ENCODE measurements around the gene CCIN. TPM values are rescaled to one million over a fixed set of nuclear protein-coding genes. Genes with fewer than 3 reads are reported as not detected.

Gene CCIN
- total and polyA plus RNA-seq, 9 of the 15 experiments (the other 6 are each of a cell fraction or from before 2014, with no cell fraction given) = not detected

DNA sequence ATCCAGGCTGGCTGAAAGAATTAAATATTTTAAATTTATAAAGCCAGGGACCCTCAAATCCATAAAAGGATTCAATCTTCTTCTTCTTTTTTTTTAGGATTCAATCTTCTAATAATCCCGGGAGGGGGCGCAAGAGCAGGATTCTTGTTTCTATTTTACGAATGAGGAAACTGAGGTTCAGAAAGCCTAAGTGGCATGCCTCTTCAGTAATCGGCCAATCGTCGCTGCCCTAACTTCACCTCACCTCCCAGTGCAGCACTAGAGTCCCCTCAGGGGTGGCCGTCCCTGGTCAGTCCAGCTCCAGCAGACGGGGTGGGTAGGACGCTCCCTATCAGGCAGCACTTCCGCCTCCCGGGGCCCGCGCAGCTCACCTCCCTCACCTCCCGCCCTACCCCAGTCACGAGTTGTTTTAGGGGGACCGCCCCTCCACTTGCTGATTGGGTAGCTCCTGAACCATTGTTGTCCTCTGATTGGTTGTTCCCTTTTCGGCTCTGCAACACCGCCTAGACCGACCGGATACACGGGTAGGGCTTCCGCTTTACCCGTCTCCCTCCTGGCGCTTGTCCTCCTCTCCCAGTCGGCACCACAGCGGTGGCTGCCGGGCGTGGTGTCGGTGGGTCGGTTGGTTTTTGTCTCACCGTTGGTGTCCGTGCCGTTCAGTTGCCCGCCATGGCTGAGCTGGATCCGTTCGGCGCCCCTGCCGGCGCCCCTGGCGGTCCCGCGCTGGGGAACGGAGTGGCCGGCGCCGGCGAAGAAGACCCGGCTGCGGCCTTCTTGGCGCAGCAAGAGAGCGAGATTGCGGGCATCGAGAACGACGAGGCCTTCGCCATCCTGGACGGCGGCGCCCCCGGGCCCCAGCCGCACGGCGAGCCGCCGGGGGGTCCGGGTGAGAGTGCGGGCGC lies 21.5 kb downstream of the CCIN start, which contains the start of gene CLTA (continued):
- TF ChIP-seq, protein P1, sequence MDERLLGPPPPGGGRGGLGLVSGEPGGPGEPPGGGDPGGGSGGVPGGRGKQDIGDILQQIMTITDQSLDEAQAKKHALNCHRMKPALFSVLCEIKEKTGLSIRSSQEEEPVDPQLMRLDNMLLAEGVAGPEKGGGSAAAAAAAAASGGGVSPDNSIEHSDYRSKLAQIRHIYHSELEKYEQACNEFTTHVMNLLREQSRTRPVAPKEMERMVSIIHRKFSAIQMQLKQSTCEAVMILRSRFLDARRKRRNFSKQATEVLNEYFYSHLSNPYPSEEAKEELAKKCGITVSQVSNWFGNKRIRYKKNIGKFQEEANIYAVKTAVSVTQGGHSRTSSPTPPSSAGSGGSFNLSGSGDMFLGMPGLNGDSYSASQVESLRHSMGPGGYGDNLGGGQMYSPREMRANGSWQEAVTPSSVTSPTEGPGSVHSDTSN (CRISPR knock-in tag; IDR thresholded peaks at IDR 0.05; ENCODE audit: low read depth) = no peak
- TF ChIP-seq, protein P1 (tag; conservative IDR thresholded peaks at IDR 0.05; ENCODE audit: low read depth) = no peak
- no peak for TF ChIP-seq NFXL1 (CRISPR knock-in tag; IDR thresholded peaks at IDR 0.05)
- TF ChIP-seq ELF2 (CRISPR knock-in tag; IDR thresholded peaks at IDR 0.05) = peak; percentile 72
- TF ChIP-seq PHB (CRISPR knock-in tag; IDR thresholded peaks at IDR 0.05) = no peak
- TF ChIP-seq, protein P2, sequence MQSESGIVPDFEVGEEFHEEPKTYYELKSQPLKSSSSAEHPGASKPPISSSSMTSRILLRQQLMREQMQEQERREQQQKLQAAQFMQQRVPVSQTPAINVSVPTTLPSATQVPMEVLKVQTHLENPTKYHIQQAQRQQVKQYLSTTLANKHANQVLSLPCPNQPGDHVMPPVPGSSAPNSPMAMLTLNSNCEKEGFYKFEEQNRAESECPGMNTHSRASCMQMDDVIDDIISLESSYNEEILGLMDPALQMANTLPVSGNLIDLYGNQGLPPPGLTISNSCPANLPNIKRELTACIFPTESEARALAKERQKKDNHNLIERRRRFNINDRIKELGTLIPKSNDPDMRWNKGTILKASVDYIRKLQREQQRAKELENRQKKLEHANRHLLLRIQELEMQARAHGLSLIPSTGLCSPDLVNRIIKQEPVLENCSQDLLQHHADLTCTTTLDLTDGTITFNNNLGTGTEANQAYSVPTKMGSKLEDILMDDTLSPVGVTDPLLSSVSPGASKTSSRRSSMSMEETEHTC (IDR thresholded peaks at IDR 0.05) = peak; percentile 99
- no peak for TF ChIP-seq ZNF133 (CRISPR knock-in tag; IDR thresholded peaks at IDR 0.05)
- no peak for TF ChIP-seq PHTF2 (CRISPR knock-in tag; IDR thresholded peaks at IDR 0.05)
- TF ChIP-seq, protein P3, sequence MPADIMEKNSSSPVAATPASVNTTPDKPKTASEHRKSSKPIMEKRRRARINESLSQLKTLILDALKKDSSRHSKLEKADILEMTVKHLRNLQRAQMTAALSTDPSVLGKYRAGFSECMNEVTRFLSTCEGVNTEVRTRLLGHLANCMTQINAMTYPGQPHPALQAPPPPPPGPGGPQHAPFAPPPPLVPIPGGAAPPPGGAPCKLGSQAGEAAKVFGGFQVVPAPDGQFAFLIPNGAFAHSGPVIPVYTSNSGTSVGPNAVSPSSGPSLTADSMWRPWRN (IDR thresholded peaks at IDR 0.05; ENCODE audit: low read depth) = no peak
- no peak for TF ChIP-seq CBFB (CRISPR knock-in tag; IDR thresholded peaks at IDR 0.05)
- no peak for TF ChIP-seq HMGN3 (IDR thresholded peaks at IDR 0.05; ENCODE audit: borderline replicate concordance, extremely low read depth, insufficient read length, low read depth, low read length)
- peak; percentile 77 for TF ChIP-seq ETV5 (CRISPR knock-in tag; IDR thresholded peaks at IDR 0.05; ENCODE audit: low read depth)
- no peak for TF ChIP-seq RUNX1 (IDR thresholded peaks at IDR 0.05; ENCODE audit: low read depth)
- no peak for TF ChIP-seq PTTG1 (tag; IDR thresholded peaks at IDR 0.05; ENCODE audit: low read depth)
- TF ChIP-seq, protein P4, sequence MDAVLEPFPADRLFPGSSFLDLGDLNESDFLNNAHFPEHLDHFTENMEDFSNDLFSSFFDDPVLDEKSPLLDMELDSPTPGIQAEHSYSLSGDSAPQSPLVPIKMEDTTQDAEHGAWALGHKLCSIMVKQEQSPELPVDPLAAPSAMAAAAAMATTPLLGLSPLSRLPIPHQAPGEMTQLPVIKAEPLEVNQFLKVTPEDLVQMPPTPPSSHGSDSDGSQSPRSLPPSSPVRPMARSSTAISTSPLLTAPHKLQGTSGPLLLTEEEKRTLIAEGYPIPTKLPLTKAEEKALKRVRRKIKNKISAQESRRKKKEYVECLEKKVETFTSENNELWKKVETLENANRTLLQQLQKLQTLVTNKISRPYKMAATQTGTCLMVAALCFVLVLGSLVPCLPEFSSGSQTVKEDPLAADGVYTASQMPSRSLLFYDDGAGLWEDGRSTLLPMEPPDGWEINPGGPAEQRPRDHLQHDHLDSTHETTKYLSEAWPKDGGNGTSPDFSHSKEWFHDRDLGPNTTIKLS (IDR thresholded peaks at IDR 0.05; ENCODE audit: borderline replicate concordance, low read depth) = no peak
- TF ChIP-seq, protein P5, sequence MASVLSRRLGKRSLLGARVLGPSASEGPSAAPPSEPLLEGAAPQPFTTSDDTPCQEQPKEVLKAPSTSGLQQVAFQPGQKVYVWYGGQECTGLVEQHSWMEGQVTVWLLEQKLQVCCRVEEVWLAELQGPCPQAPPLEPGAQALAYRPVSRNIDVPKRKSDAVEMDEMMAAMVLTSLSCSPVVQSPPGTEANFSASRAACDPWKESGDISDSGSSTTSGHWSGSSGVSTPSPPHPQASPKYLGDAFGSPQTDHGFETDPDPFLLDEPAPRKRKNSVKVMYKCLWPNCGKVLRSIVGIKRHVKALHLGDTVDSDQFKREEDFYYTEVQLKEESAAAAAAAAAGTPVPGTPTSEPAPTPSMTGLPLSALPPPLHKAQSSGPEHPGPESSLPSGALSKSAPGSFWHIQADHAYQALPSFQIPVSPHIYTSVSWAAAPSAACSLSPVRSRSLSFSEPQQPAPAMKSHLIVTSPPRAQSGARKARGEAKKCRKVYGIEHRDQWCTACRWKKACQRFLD (CRISPR knock-in tag; IDR thresholded peaks at IDR 0.05) = no peak
- TF ChIP-seq, protein P6, sequence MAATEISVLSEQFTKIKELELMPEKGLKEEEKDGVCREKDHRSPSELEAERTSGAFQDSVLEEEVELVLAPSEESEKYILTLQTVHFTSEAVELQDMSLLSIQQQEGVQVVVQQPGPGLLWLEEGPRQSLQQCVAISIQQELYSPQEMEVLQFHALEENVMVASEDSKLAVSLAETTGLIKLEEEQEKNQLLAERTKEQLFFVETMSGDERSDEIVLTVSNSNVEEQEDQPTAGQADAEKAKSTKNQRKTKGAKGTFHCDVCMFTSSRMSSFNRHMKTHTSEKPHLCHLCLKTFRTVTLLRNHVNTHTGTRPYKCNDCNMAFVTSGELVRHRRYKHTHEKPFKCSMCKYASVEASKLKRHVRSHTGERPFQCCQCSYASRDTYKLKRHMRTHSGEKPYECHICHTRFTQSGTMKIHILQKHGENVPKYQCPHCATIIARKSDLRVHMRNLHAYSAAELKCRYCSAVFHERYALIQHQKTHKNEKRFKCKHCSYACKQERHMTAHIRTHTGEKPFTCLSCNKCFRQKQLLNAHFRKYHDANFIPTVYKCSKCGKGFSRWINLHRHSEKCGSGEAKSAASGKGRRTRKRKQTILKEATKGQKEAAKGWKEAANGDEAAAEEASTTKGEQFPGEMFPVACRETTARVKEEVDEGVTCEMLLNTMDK (IDR thresholded peaks at IDR 0.05; ENCODE audit: borderline replicate concordance, insufficient read depth, low read depth, low read length, poor library complexity, severe bottlenecking) = no peak

Measured in K562 (cell line).